Renal pelvis (tissue), 4 donors: ENCODE measurements around the gene NAV2. TPM values are rescaled to one million over a fixed set of nuclear protein-coding genes. Genes with fewer than 3 reads are reported as not detected.

Experiments
- DNase-seq: peaks from one replicate; pipeline ENCODE4 v3.0.0-alpha.2; 2013
- polyA plus RNA-seq, 3 donors: library from polyadenylated mRNA; unstranded; fragments of 120-200 nt; gene quantifications; one replicate each; pipeline ENCODE4 v1.2.1, GENCODE V29; 2013; ENCODE audit not compliant: insufficient read length in 3 of 3

The NAV2 gene
- polyA plus RNA-seq, 3 donors = 34.4 to 54.8 (median 48.4) TPM

GRCh38 chr11:19740586-19740985 lies 27.9 kb downstream of the NAV2 start:
- DNase-seq = no peak

GRCh38 chr11:19742588-19743292 lies 30.1 kb downstream of the NAV2 start:
- DNase-seq = peak; percentile 69

GRCh38 chr11:19743622-19744021 lies 31.0 kb downstream of the NAV2 start:
- no peak for DNase-seq

- no peak for DNase-seq
Observed at GRCh38 chr11:19744130-19744529, 31.5 kb downstream of the NAV2 start.

GRCh38 chr11:19746086-19746485 lies 33.4 kb downstream of the NAV2 start:
- no peak for DNase-seq

DNA sequence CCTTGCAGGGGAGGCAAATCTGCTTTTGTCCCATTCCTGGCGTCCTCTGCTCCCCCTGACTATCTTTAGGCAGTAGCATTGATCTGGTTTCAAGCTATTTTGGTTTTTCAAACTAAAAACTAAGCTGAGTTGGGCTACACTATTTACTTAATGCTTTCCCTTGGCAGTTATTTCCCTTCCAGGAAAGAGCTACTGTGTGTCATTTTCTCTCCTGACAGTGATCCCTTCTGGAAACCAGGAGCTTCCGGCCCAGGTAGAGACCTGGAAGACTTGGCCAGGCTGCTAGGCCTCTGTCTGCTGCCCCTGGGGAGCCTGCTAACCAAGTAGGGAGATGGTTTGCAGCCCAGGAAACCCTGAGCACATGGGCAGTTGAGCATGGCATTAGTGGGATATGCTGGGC lies 35.0 kb downstream of the NAV2 start:
- no peak for DNase-seq

GRCh38 chr11:19751055-19751454 lies 38.4 kb downstream of the NAV2 start:
- no peak for DNase-seq

DNA sequence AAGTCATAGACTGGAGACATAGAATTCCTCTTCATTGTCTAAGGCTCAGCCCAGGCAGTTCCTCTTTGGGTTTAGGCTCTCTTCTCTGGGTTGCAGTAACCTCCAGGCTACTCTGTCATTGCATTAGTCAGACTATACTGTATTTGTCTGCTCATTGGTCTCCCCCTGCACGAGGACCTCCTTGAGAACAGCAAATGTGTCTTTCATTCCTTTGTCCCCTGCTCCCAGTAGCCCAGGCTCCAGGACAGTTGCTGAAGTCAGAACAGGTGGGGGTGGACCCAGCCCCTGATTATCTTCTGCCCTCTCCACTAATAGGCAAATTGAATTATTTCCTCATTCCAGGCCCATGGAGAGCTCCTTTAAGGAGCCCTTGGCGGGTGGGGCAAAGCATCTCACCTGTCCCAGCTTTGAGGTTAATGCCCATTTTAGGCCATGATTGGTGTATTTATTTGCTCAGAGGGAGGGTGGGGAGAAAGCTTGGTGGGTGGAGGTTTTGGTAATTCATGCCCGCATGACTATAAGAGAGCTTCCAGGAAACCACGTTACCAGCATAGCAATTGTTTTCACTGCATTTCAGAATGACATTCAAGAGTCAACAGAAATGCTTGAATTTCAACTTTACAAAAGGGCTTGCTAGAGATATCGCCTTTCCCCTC lies 40.9 kb downstream of the NAV2 start:
- DNase-seq = no peak

DNA sequence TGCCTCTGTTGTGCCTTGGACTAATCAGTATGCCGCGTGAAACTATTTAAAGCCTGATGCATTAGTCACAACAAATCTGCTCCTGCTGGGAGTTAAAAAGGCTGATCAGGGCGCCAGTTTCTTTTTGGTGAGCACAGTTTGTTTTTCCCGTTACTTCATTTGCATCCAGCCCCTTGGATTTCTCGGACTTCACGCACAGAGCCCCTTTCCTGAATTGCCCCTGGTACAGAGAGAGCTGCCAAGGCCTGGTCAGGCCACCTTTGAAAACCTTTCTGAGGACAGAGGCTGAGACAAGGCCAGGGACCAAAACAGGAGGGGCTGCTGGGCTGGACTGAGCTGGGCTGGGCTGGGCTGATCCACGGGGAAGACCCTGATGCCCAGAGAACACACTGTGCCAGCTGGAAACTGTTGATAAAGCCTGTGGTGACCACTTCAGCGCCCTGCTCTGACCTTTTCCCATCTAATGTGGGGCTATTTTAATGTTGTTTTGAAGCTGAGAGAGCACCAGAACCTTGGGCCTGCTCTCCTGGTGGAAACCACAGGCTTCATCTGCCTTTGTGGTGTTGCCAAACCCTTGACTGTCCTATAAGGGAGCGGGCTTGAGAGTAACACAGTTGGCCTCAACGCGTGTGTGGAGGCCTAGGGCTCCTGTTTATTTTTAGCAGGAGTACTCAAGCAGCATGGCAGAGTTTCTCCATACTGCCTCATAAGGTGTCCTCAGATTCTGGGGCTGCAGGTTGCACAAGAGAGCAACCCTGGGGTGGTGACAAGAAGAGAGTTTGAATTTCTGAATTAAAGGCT lies 44.2 kb downstream of the NAV2 start:
- no peak for DNase-seq

GRCh38 chr11:19759389-19759788 lies 46.8 kb downstream of the NAV2 start:
- DNase-seq = no peak

DNA sequence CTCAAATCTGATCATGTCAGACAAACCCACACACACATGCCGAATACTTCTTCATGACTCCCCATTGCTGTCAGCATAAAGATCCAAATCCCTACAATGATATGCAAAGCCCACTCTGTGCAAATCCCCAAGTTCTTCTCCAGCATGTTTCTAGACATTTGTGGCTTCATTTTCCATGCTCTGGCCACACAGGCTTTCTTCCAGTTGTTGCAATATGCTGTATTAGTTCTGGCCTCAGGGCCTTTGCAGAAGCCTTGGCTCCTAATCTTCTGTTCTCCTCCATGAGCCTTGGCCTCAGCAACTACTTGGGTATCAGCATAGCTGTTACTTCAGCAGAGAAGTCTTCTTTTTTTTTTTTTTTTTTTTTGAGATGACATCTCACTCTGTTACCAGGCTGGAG lies 49.6 kb downstream of the NAV2 start:
- DNase-seq = no peak

GRCh38 chr11:19763330-19763729 lies 50.7 kb downstream of the NAV2 start:
- DNase-seq = no peak

DNA sequence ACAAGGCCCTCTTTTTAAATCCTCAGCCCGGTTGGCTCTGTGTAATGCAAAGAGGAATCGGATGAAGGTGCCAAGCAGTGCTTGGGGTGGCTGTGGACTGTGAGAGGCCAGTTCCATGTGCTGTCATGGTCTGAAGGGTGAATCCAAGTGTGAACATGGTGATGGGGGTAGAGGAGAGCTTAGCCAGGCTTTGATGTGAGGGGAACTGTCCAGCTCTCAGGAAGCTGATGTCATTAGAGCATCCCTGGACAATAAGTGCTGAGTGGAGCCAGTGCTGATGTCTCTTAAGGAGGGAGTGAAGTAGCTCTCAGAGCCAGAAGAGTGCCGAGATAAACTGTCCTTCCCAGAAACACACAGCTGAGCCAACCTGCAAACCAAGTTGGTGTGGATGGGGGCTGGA lies 53.6 kb downstream of the NAV2 start:
- DNase-seq = peak; percentile 22

GRCh38 chr11:19766810-19767209 lies 54.2 kb downstream of the NAV2 start:
- DNase-seq = no peak

DNA sequence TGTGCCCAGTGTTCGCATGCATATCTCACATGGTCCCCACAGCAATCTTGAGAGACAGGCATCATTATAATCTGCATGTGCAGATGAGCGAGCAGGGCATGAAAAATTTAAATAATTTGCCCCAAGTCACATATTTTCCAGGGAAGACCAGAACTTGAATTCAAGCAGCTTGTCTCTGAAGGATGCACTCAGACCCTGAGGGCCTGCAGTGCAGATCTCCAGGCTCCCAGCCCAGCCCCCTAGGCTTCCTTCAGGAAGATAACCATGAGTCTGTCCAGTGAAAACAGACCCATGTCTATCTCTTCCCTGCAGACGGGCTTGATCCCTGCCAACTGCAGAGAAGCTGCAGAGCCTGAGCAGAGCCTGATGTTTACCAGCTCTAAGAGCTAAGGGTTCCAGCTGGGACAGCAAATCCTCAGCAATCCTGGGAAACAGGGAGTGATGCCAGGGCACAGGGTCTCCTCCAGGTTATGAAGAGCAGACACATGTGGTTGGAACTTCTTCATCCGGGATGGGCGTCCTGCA lies 55.1 kb downstream of the NAV2 start:
- no peak for DNase-seq

- no peak for DNase-seq
Observed at GRCh38 chr11:19768197-19768596, 55.6 kb downstream of the NAV2 start.

GRCh38 chr11:19768815-19769214 lies 56.2 kb downstream of the NAV2 start:
- DNase-seq = no peak

DNA sequence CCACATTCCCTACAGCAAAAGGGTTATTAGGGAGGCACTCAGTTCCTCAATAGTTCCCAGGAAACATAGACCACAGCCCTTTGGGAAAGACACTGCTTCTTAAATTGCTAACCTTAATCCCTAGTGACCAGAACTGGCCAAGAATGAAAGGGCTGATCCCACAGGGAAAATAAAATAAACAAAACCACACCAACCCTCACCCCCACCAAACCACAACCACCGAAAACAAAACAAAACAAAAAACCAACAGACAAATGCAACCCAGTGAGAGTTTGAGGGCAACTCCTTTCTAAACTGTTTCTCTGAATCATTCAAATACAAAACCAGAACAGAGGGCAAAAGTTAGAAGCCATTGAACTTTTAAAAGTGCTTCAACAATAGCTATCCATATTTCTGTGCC lies 57.2 kb downstream of the NAV2 start:
- DNase-seq = no peak

- DNase-seq = no peak
Observed at GRCh38 chr11:19770277-19770676, 57.6 kb downstream of the NAV2 start.

- DNase-seq = no peak
Observed at GRCh38 chr11:19771463-19771862, 58.8 kb downstream of the NAV2 start.

- DNase-seq = no peak
Observed at GRCh38 chr11:19772480-19772879, 59.8 kb downstream of the NAV2 start.

GRCh38 chr11:19774329-19774728 lies 61.7 kb downstream of the NAV2 start:
- no peak for DNase-seq
